ENCODE data around the gene SMG7.

SMG7 gene

DNA sequence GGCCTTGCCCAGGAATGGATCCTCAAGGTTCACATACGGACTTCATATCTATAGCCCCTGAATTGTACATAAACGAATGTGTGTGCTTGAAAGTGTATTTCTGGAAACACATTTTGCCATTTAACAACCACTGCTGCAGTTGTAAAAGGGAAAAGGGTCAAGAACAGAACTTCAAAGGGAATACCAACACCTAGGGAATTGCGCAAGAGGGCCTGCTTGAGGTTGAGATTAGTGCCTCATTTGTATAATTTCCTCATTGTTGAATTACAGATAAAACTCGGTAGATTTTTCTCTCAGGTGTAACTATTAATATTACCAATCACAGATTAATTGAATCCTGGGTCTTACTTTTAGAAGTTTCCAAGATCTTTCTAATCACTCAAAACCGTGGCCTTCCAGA lies 111.8 kb downstream of the SMG7 start:
- intact Hi-C loops (cut with DNase I): no loop called here
- no peak for DNase-seq

DNA sequence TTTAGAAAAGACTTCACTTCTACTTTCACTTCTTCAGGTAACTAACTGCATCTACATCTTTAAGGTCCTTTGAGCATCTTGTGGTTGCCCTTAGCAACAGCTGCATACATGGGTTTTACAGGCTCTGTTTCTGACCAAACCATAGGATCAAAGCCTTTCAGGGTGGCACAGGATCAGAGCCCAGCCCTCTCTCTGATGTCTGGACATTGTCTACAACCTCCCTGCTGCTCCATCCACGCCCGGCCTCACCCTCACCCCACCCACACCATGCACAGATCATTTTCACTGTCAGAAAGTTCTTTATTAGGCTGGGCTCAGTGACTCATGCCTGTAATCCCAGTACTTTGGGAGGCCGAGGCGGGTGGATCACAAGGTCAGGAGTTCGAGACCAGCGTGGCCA lies 112.7 kb downstream of the SMG7 start:
- intact Hi-C loops (cut with DNase I): no loop called here
- no peak for DNase-seq

DNA sequence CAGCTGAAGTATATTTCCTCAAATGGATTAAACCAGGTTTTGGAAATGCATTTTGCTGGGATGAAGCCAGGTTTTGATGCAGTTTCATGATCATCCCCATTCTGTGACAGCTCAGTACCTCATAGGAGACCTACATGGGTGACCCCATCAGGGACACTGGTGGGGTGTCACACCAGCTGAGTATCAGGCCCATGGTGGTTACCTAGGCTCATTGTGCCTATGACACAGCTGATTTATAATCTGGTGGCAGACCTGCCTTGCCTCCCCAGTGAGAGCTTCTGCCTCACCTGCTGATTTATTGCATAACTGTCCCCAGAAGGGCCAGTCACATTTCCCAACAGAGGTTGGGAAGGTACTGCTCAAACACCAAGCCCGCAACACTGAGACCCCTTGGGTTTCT lies 114.2 kb downstream of the SMG7 start:
- intact Hi-C loops (cut with DNase I): no loop called here
- DNase-seq: no peak

DNA sequence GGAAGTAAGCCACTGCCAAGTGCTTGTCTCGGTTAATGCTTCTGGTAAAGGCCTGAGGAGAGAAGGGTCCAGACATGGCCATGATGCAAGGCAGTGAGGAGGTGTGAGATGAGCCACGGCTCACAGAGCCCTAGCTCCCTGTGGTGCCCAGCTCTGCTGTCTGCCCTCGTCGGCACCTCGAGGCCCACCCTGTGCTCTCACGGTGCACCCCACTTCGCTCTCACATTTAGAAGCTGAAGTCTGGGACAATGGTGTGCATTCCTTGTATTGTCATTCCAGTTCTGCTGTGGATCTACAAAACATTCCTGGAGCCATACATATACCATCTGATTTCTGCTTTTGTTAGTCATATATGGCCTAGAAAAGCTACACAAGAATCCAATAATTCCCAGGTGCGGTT lies 114.6 kb downstream of the SMG7 start:
- DNase-seq: no peak
- intact Hi-C loops (cut with DNase I): no loop called here

DNA sequence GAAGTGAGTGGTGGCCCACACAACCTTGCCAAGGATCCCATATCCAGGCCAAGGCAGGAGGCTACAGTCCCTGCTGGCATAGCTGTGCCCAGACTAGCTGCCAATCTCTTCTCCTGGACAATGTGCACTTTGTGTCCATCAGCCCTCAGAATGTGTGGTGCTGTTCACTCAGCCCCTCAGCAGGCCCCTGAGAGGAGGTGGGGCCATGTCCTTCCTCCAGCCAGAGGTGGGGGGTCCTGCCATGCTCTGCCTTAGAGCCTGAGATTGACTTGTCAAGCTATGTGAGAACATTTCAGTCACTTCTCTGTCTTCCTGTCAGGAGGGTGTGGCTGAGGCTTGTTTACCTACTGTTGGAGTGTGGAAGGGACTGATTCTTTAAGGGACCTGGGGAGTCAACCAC lies 116.5 kb downstream of the SMG7 start:
- intact Hi-C loops (cut with DNase I): no loop called here
- peak in 2 of 10 donors; percentile 38 to 41 for DNase-seq

DNA sequence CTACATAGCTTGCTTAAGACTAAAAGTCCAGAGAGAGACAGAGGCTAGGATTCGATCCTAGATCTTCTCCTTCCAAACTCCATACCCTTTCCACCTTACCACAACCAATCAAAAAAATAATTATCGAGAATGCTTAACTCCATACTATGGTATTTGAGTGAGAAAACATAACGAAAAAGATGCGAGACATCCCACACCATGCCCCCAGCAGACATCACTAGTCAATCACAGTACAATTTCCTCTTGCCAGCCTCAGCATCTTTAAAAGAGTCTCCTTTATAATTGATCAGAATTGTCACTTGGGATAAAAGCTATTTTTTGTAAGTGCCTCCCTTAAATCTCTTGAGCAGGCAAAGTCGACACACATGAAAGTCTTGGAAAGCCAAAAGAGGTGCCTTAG lies 117.1 kb downstream of the SMG7 start:
- intact Hi-C loops (cut with DNase I): no loop called here
- no peak for DNase-seq

DNA sequence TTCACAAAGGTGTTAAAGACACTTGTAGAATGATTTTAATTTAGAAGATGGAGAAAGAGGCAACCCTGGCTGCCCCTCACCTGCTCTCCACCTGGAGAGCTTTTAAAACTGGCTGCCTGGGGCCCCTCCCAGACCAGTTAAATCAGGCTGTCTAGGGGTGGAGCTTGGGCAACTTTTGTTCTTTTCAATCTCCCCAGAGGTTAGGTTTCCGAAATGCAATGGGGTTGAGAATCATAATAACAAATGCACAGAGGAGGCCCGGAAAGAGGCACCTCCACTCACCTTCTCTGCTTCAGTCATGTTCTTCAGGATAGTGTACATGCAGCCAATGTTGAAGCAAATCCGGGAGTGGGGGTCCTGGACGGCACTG lies 117.6 kb downstream of the SMG7 start:
- intact Hi-C loops (cut with DNase I): no loop called here
- no peak for DNase-seq

DNA sequence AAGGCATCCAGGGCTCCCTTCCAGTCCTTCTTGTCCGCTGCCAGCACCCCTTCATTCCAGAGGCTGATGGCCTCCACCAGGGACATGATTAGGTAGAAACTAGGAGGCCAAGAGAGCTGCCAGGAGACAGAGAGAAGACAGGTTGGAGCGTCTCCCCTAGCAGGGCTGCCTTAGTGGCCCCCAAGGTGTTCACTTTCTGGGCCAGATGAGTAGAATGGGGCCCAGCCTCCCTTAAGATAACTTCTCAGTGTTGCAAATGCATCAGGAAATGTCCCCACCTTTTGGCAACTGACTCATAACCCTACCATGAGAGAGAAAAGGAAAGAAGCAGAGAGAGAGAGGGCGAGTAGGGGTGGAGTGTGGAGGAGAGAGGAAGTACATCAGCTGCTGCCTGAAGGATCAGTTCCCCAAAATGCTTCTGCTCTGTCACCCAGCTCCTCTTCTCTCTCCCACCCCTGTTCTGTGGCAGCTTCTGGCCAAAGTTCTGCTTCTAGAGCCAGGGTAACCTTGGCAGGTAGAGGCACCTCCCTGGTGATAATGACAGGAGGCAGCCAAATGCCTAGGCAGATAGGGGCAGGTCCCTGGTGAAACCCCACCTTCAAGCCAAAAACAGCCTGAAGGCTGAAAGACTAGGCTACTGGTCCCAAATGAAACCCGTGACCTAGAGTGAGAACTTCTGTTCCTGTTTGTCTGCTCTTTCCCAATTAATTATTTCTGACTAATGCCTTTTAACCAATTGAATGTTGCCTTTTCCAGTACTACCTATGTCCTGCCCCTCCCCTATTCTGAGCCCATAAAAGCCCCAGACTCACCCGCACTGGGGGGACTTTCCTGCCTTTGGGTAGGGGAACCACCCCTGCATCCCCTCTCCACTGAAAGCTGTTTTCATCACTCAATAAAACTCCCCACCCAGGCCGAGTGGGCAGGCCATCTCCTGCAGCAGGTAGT lies 118.2 kb downstream of the SMG7 start, which contains the start of gene NCF2:
TSS of gene NCF2 (minus strand) at position 216 of the 948 bp plus-strand sequence. CDS start at position 86, 130 bp downstream.
- DNase-seq: no peak
- intact Hi-C loops (cut with DNase I): no loop called here

DNA sequence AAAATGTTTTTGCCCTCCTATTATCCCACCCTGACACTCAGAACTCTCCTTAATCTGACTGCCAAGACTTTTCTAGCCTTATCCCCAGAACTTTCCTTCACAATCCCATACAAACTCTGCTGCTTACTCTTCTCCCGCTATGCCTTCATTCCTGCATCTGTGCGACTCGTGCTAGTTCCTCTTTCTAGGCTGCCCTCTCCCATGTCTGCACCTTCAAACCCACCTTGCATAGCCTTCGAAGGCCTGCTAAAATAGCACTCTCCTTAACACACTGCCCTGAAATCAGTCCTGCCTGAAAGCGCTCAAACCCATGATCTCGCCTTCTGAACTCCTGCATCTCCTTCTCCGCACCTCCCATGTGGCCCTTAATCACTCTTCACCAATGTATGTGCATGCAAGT lies 120.4 kb downstream of the SMG7 start:
- intact Hi-C loops (cut with DNase I): no loop called here
- no peak for DNase-seq

DNA sequence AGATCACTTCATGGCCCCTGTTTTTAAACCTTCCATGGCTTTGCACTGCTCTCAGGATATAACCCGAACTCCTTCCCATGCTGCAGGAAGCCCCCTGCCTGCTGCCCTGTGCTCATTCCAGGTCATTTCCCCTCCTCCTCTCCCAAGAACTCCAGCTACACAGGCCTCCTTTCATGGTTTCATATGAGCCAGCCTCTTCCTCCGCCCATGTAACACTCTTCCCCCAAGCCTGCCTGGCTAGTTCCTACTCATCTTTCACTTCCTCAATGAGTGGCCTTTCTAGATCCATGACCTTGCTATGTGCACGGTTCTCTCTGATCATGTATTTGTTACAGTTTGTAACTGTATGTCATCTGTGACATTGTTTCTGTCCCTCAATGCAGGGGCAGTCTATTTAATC lies 121.1 kb downstream of the SMG7 start:
- intact Hi-C loops (cut with DNase I): no loop called here
- no peak for DNase-seq

DNA sequence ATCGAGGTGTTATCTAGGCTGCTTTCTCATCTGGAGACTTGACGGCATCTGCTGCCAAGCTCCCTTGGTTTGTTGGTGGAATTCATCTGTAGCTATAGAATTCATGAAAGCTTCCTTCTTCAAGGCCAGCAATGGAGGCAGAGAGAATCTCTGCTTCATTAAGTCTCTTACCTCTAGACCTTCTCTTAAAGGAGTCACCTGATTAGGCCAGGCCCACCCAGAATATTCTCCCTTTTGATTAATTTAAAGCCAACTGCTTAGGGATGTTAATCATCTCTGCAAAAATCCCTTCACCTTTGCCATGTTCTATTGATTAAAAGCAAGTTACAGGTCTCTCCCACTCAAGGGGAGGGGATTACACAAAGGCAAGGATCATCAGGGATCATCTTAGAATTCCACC lies 123.2 kb downstream of the SMG7 start:
- intact Hi-C loops (cut with DNase I): no loop called here
- DNase-seq: no peak

DNA sequence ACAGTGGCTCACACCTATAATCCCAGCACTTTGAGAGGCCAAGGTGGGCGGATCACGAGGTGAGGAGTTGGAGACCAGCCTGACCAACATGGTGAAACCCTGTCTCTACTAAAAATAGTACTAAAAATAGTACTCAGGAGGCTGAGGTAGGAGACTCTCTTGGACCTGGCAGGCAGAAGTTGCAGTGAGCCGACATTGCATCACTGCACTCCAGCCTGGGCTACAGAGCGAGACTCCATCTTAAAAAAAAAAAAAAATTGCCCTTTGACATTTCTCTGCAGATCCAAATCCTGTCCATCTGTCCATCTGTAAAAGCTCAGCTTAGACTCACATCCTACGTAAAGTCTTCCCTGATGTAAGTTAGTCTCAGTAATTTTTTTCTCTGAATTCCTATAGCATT lies 124.2 kb downstream of the SMG7 start:
- intact Hi-C loops (cut with DNase I): no loop called here
- no peak for DNase-seq

DNA sequence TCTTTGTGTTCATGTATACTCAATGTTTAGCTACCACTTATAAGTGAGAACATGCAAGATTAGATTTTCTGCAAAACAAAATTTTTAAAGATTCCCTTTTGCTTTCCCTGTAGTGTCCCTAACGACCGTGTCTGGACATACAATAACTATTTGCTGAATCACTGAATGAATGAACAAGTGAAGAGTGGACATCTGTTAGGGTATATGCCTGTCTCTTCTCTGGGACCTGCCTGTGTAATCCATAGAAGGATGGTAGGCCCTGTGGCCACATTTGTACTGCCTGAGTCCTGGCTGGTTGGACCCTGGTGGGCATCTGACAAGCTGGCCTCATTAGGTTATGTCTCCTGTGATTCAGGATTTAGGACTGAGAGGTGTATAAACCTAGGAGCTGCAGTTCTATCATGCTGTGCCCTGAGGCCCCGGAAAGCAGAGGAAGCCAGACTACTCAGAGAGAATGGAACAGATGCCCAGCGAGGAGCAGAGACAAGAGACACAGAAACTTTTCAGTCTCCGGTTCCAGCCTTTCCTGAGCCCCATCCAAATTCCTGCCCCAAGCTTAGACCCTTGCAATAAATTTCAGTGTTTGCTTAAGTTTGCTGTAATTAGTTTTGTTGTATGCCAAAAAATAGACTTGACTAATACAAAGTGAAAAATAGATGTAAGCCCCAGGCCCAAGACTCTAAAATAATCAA lies 125.5 kb downstream of the SMG7 start:
- intact Hi-C loops (cut with DNase I): no loop called here
- no peak for DNase-seq

DNA sequence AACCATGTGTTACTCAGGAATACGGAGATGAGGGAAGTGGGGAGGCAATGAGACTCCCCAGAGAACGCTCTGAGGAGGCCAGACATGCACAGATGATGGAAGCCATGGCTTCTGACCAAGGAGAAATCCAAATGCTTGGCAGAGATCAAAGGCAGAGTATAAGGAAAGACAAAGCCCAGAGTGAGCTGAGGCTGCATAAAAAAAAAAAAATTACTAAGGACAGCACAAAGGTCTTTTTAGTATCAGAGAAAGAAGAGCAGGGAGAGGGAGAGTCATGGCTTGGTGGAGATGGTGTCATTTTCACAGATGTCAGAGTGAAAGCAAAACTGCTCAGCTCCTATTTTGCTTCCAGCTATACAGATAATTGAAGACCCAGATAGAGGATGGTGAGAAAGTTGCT lies 126.1 kb downstream of the SMG7 start:
- DNase-seq: no peak
- intact Hi-C loops (cut with DNase I): no loop called here

DNA sequence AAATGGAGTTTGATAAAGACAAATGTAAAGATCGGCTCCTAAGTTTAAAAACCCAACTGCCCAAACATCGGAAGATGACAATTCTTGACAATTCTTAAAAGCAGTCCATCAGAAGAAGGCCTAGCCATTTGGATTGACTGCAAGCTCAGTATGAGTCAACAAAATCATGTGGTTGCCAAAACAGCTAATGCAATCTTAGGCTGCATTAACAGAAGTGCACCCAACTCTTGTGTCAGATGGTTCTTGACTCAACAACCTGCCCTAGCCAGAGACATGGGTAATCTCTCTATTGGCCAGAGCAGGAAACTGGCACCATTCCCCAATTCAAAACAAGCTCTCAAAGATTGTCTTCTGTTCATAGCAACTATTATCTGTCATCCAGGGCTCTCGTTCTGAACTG lies 127.8 kb downstream of the SMG7 start:
- intact Hi-C loops (cut with DNase I): no loop called here
- DNase-seq: no peak

DNA sequence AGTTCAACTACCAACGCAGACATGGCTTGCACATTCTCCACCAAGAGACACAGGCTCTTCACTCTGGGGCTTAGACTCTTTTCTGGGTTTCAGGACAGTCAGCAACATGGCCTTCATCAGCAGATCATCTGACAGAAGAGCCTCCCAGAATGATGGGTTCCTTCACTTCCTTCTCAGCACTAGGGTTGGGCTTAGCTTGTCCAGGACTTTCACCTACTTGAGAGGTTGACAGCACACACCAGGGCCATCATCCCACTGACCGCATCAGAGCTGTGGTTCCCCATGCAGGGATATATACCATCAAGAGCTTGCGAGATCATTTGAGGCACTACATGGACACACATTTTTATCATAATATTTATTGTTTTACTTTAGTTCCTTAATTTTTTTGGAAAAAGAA lies 128.3 kb downstream of the SMG7 start:
- no peak for DNase-seq
- intact Hi-C loops (cut with DNase I): no loop called here

DNA sequence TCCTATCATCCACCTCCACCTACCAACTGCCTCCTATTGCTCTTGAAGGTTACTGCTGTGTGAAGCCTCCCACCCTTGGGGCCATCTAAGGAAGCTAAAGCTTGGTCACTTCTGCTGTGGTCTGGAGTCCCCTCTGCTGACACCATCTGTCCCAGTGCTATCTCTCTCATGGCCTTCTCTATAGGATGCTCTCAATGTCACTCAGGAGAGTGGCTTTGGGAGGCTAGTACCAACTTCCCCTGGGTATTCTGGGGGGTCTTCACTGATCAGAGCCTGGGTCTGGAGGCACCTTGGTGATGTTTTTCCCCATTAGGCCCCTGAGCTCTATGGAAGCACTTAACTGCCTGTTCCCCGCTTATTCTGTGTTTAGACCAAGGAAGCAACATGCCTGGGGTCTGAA lies 130.2 kb downstream of the SMG7 start:
- DNase-seq: no peak
- intact Hi-C loops (cut with DNase I): no loop called here

All from posterior cingulate gyrus (tissue), 11 donors.